Measurements from ENCODE around the gene SLC39A9.

- TF ChIP-seq EZH2 (IDR thresholded peaks at IDR 0.05; ENCODE audit: borderline replicate concordance, insufficient read depth, low read length, poor library complexity, severe bottlenecking) = no peak
- TF ChIP-seq, protein P1, sequence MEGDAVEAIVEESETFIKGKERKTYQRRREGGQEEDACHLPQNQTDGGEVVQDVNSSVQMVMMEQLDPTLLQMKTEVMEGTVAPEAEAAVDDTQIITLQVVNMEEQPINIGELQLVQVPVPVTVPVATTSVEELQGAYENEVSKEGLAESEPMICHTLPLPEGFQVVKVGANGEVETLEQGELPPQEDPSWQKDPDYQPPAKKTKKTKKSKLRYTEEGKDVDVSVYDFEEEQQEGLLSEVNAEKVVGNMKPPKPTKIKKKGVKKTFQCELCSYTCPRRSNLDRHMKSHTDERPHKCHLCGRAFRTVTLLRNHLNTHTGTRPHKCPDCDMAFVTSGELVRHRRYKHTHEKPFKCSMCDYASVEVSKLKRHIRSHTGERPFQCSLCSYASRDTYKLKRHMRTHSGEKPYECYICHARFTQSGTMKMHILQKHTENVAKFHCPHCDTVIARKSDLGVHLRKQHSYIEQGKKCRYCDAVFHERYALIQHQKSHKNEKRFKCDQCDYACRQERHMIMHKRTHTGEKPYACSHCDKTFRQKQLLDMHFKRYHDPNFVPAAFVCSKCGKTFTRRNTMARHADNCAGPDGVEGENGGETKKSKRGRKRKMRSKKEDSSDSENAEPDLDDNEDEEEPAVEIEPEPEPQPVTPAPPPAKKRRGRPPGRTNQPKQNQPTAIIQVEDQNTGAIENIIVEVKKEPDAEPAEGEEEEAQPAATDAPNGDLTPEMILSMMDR (IDR thresholded peaks at IDR 0.05; ENCODE audit: poor library complexity, severe bottlenecking) = no peak
- no peak for TF ChIP-seq MXI1 (conservative IDR thresholded peaks at IDR 0.05; ENCODE audit: poor library complexity, severe bottlenecking)
- no peak for TF ChIP-seq TAF1 (IDR thresholded peaks at IDR 0.05; ENCODE audit: low read depth)
- no peak for TF ChIP-seq POLR2AphosphoS5 (IDR thresholded peaks at IDR 0.05)
- TF ChIP-seq SMC3 (conservative IDR thresholded peaks at IDR 0.05; ENCODE audit: poor library complexity) = no peak
- no peak for TF ChIP-seq EP300 (conservative IDR thresholded peaks at IDR 0.05; ENCODE audit: poor library complexity, severe bottlenecking)
- no peak for TF ChIP-seq RAD21 (conservative IDR thresholded peaks at IDR 0.05)
Observed at GRCh38 chr14:69499436-69499835, 100.9 kb downstream of the SLC39A9 start.
